GM23338 (cell line): ENCODE data around the gene LMO1. TPM values are rescaled to one million over a fixed set of nuclear protein-coding genes. Genes with fewer than 3 reads are reported as not detected.

Source experiments
- ATAC-seq: fragments of 200-7000 bp; cut with Tn5 transposase; 3 replicates; pipeline ENCODE4 v1.9.1; 2020
- DNase-seq: peaks from one replicate; pipeline ENCODE4 v3.0.0-alpha.2; 2015; ENCODE audit warnings: low spot score
- H2AFZ ChIP-seq: fragments of 200-600 bp; sonication (generic); 2 replicates; pipeline ENCODE4 v1.8.0; 2016; ENCODE audit warnings: antibody characterized with exemption, mild to moderate bottlenecking, moderate library complexity
- H3F3A ChIP-seq: fragments of 200-600 bp; sonication (generic); replicated peaks from 2 replicates; pipeline ENCODE4 v1.8.0; 2017; ENCODE audit warnings: antibody characterized with exemption, mixed run types, low read depth
- H3K27ac ChIP-seq: fragments of 200-600 bp; sonication (generic); 2 replicates; pipeline ENCODE4 v1.6.1; 2016; ENCODE audit warnings: low read depth
- H3K27me3 ChIP-seq: fragments of 200-600 bp; sonication (generic); 2 replicates; pipeline ENCODE4 v1.8.0; 2016; ENCODE audit warnings: mild to moderate bottlenecking, mixed run types, moderate library complexity; ENCODE audit not compliant: insufficient read depth
- H3K36me3 ChIP-seq: fragments of 200-600 bp; sonication (generic); 2 replicates; pipeline ENCODE4 v1.8.0; 2016; ENCODE audit warnings: mild to moderate bottlenecking; ENCODE audit not compliant: insufficient read depth
- H3K4me1 ChIP-seq: fragments of 200-600 bp; sonication (generic); 2 replicates; pipeline ENCODE4 v1.8.0; 2016; ENCODE audit warnings: mild to moderate bottlenecking, moderate library complexity; ENCODE audit not compliant: insufficient read depth
- H3K4me2 ChIP-seq: fragments of 200-600 bp; sonication (generic); 2 replicates; pipeline ENCODE4 v1.7.1; 2017; ENCODE audit warnings: mixed run types
- H3K4me3 ChIP-seq: fragments of 200-600 bp; sonication (generic); 2 replicates; pipeline ENCODE4 v1.6.1; 2016; ENCODE audit warnings: mixed run types
- H3K79me2 ChIP-seq: fragments of 200-600 bp; sonication (generic); replicated peaks from 2 replicates; pipeline ENCODE4 v1.8.0; 2017; ENCODE audit warnings: mild to moderate bottlenecking; ENCODE audit not compliant: insufficient read depth
- H3K9me2 ChIP-seq: fragments of 200-600 bp; sonication (generic); 2 replicates; pipeline ENCODE4 v1.8.0; 2017; ENCODE audit not compliant: insufficient read depth
- H4K20me1 ChIP-seq: fragments of 200-600 bp; sonication (generic); replicated peaks from 2 replicates; pipeline ENCODE4 v1.8.0; 2017; ENCODE audit warnings: mild to moderate bottlenecking; ENCODE audit not compliant: insufficient read depth
- H3K27ac Mint-ChIP-seq: 2 replicates; pipeline ENCODE4 v1.8.0; 2020; ENCODE audit warnings: inconsistent platforms, mild to moderate bottlenecking, moderate library complexity, mixed read lengths
- H3K27me3 Mint-ChIP-seq: 3 replicates; pipeline ENCODE4 v1.8.0; 2022; ENCODE audit warnings: low read depth, mild to moderate bottlenecking, moderate library complexity, mixed read lengths, inconsistent platforms; ENCODE audit not compliant: insufficient read depth, poor library complexity
- H3K36me3 Mint-ChIP-seq: 3 replicates; pipeline ENCODE4 v1.8.0; 2021; ENCODE audit warnings: low read depth, mild to moderate bottlenecking, inconsistent platforms, moderate library complexity, mixed read lengths
- H3K4me1 Mint-ChIP-seq: 3 replicates; pipeline ENCODE4 v1.8.0; 2020; ENCODE audit warnings: mild to moderate bottlenecking, inconsistent platforms, mixed read lengths
- H3K4me3 Mint-ChIP-seq: 3 replicates; pipeline ENCODE4 v1.8.0; 2021; ENCODE audit warnings: moderate library complexity, mild to moderate bottlenecking, inconsistent platforms, mixed read lengths
- H3K9me3 Mint-ChIP-seq: 3 replicates; pipeline ENCODE4 v1.8.0; 2020; ENCODE audit warnings: moderate library complexity, mild to moderate bottlenecking, inconsistent platforms, mixed read lengths
- CTCF ChIP-seq, 2 experiments: fragments of 200-600 bp in 1 of 2; sonication (generic) in 1 of 2; conservative IDR thresholded peaks; 2 replicates each; pipeline versions ENCODE4 v1.5.1 to v1.6.1; 2016 to 2017; ENCODE audit warnings: antibody characterized with exemption in 2 of 2, low read depth in 2 of 2, mild to moderate bottlenecking in 2 of 2, moderate library complexity in 1 of 2
- ETS1 ChIP-seq: IDR thresholded peaks from 2 replicates; pipeline ENCODE4 v1.6.1; 2016; ENCODE audit warnings: antibody characterized with exemption
- EZH2 ChIP-seq: fragments of 200-600 bp; sonication (generic); IDR thresholded peaks from one replicate; pipeline ENCODE4 v1.8.0; 2017; ENCODE audit warnings: antibody characterized with exemption, mild to moderate bottlenecking, low read depth; ENCODE audit not compliant: unreplicated experiment
- EZH2phosphoT487 ChIP-seq: fragments of 200-600 bp; sonication (generic); IDR thresholded peaks from one replicate; pipeline ENCODE4 v1.8.1; 2018; ENCODE audit warnings: antibody characterized with exemption; ENCODE audit not compliant: unreplicated experiment
- NANOG ChIP-seq: IDR thresholded peaks from 2 replicates; pipeline ENCODE4 v1.6.1; 2016; ENCODE audit warnings: antibody characterized with exemption, borderline replicate concordance
- POLR2AphosphoS5 ChIP-seq: IDR thresholded peaks from 2 replicates; pipeline ENCODE4 v1.6.1; 2016; ENCODE audit warnings: antibody characterized with exemption, low read depth
- REST ChIP-seq: IDR thresholded peaks from one replicate; pipeline ENCODE4 v1.6.1; 2018; ENCODE audit warnings: antibody characterized with exemption; ENCODE audit not compliant: unreplicated experiment
- STAT1 ChIP-seq: IDR thresholded peaks from one replicate; pipeline ENCODE4 v1.6.1; 2016; ENCODE audit warnings: antibody characterized with exemption; ENCODE audit not compliant: unreplicated experiment
- ZNF114 ChIP-seq: fragments of 250-450 bp; sonication (Bioruptor Pico); IDR thresholded peaks from 2 replicates; pipeline ENCODE4 v1.5.0; 2020; ENCODE audit warnings: mild to moderate bottlenecking, moderate library complexity
- ZNF331 ChIP-seq: fragments of 250-450 bp; sonication (Bioruptor Pico); IDR thresholded peaks from 2 replicates; pipeline ENCODE4 v1.5.0; 2020; ENCODE audit warnings: low read depth, mild to moderate bottlenecking, moderate library complexity
- ZNF462 ChIP-seq: fragments of 250-450 bp; sonication (Bioruptor Pico); IDR thresholded peaks from 2 replicates; pipeline ENCODE4 v1.5.0; 2020; ENCODE audit warnings: mild to moderate bottlenecking, moderate library complexity
- polyA plus RNA-seq: library from polyadenylated mRNA; unstranded; fragments of >200 nt; fragmentation: Nextera tagmentation; extraction: Ambion mirVana; gene quantifications from 2 replicates; pipeline ENCODE4 v1.2.1, GENCODE V29; 2016
- total RNA-seq: library from RNA; depleted of rRNA; stranded (reverse); fragments of >200 nt; shearing (Covaris generic); gene quantifications from 2 replicates; pipeline ENCODE4 v1.2.3, GENCODE V29; 2014

LMO1 gene
- total and polyA plus RNA-seq, 2 experiments from 2014 or later, result 0.40 TPM; not detected in 1

GRCh38 chr11:8201644-8202365 lies 61.9 kb downstream of the LMO1 start:
- Histone ChIP-seq H3F3A (no peaks in the 10 kb centered on the region), H3K27me3 (no peaks in the 10 kb centered on the region), H4K20me1 (no peaks in the 10 kb centered on the region), H3K36me3 (no peaks in the 10 kb centered on the region), H3K4me1 (no peaks in the 10 kb centered on the region), H3K4me2 (no peak overlapping the region), H3K4me3 (no peak overlapping the region), H2AFZ (0 out of 2 replicates have a peak overlapping the region, but pooled peaks have one; percentile 56), H3K79me2 (no peaks in the 10 kb centered on the region), H3K9me2 (peaks cover 6% of the 10 kb centered on the region; the same call in 1 of the 2 replicates), H3K27ac (no peak overlapping the region)
- Mint-ChIP-seq H3K4me3 (no peak overlapping the region), H3K36me3 (no peaks in the 10 kb centered on the region), H3K27me3 (peaks cover 8% of the 10 kb centered on the region), H3K27ac (no peak overlapping the region), H3K4me1 (peaks cover 8% of the 10 kb centered on the region; the same call in 2 of the 3 replicates), H3K9me3 (no peaks in the 10 kb centered on the region)
- TF ChIP-seq POLR2AphosphoS5 (no peak), ZNF114 (no peak), CTCF (conservative IDR thresholded peaks at IDR 0.05; ENCODE audit: low read depth in 2 of 2) (no peak), STAT1 (no peak), ZNF331 (no peak), REST (no peak), EZH2 (no peak), ETS1 (no peak), EZH2phosphoT487 (no peak), ZNF462 (CRISPR knock-in tag) (no peak), NANOG (no peak)
- DNase-seq (no peak), ATAC-seq (no peak; the same call in 2 of the 3 replicates)
